Measurements from ENCODE around the gene TMCO1. TPM values are rescaled to one million over a fixed set of nuclear protein-coding genes. Genes with fewer than 3 reads are reported as not detected.
"Not testable (repeated sequence)": the region's sequence is repeated elsewhere in the genome, so short reads cannot be mapped to it uniquely, and the experiment has no call there.

Gene TMCO1
- total and polyA plus RNA-seq, 2 experiments from 2014 or later, result 134 to 205 TPM

- Histone ChIP-seq H3K27me3 (no peaks in the 10 kb centered on the region), H2AFZ (no peak overlapping the region), H3K9me3 (ENCODE audit: low read depth) (no peaks in the 10 kb centered on the region), H3K27ac (no peak overlapping the region), H3K9me2 (replicated peaks; ENCODE audit: insufficient read depth) (no peaks in the 10 kb centered on the region), H3K4me3 (no peak overlapping the region), H3K36me3 (replicated peaks; ENCODE audit: insufficient read depth, low read depth) (no peaks in the 10 kb centered on the region), H3K4me2 (no peak overlapping the region), H3K4me1 (ENCODE audit: insufficient read depth) (no peaks in the 10 kb centered on the region), H4K20me1 (ENCODE audit: insufficient read depth, poor library complexity, severe bottlenecking) (no peaks in the 10 kb centered on the region), H3K79me2 (peaks cover 14% of the 10 kb centered on the region)
- DNase-seq (ENCODE audit: low spot score), result no peak
- TF ChIP-seq EZH2phosphoT487 (IDR thresholded peaks at IDR 0.05; ENCODE audit: low read depth, severe bottlenecking, unreplicated experiment) (no peak), EZH2 (IDR thresholded peaks at IDR 0.05; ENCODE audit: borderline replicate concordance) (no peak)
- TF ChIP-seq, protein P1, sequence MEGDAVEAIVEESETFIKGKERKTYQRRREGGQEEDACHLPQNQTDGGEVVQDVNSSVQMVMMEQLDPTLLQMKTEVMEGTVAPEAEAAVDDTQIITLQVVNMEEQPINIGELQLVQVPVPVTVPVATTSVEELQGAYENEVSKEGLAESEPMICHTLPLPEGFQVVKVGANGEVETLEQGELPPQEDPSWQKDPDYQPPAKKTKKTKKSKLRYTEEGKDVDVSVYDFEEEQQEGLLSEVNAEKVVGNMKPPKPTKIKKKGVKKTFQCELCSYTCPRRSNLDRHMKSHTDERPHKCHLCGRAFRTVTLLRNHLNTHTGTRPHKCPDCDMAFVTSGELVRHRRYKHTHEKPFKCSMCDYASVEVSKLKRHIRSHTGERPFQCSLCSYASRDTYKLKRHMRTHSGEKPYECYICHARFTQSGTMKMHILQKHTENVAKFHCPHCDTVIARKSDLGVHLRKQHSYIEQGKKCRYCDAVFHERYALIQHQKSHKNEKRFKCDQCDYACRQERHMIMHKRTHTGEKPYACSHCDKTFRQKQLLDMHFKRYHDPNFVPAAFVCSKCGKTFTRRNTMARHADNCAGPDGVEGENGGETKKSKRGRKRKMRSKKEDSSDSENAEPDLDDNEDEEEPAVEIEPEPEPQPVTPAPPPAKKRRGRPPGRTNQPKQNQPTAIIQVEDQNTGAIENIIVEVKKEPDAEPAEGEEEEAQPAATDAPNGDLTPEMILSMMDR (IDR thresholded peaks at IDR 0.05; ENCODE audit: poor library complexity), result no peak
These were observed 14.7 kb downstream of the TMCO1 start for GRCh38 chr1:165753934-165754333.

DNA sequence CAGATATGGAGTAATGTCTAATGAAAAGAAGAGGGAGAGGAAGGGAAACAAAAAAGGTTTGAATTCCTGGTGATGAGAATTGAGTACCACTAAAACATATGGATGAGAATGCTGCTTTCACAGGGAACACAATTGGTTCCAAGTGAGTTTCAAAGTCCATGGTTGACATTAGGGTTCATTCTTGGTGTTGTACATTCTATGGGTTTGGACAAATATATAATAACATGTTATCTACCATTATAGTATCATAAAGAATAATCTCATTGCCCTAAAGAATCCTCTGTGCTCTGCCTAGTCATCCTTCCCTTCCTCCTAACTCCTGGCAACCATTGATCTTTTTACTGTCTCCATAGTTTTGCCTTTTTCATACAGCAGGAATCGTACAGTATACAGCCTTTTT is 20.1 kb downstream of the TMCO1 start:
- Histone ChIP-seq H3K4me2 (peak overlapping the region; percentile 2), H3K36me3 (replicated peaks; ENCODE audit: insufficient read depth, low read depth) (no peaks in the 10 kb centered on the region), H4K20me1 (ENCODE audit: insufficient read depth, poor library complexity, severe bottlenecking) (no peaks in the 10 kb centered on the region), H3K27ac (no peak overlapping the region), H3K27me3 (no peaks in the 10 kb centered on the region), H2AFZ (no peak overlapping the region), H3K9me3 (ENCODE audit: low read depth) (no peaks in the 10 kb centered on the region), H3K79me2 (no peaks in the 10 kb centered on the region), H3K9me2 (replicated peaks; ENCODE audit: insufficient read depth) (peaks cover 3% of the 10 kb centered on the region), H3K4me1 (ENCODE audit: insufficient read depth) (no peaks in the 10 kb centered on the region), H3K4me3 (no peak overlapping the region)
- no peak for DNase-seq (ENCODE audit: low spot score)
- TF ChIP-seq, protein P1 (IDR thresholded peaks at IDR 0.05; ENCODE audit: poor library complexity), result no peak
- TF ChIP-seq EZH2phosphoT487 (IDR thresholded peaks at IDR 0.05; ENCODE audit: low read depth, severe bottlenecking, unreplicated experiment) (no peak), EZH2 (IDR thresholded peaks at IDR 0.05; ENCODE audit: borderline replicate concordance) (no peak)
- WGBS (ENCODE audit: low lambda C conversion rate, missing lambda C conversion rate), result 94% methylated on average over 1 of the region's 1 CpG

GRCh38 chr1:165747632-165748447 is 20.8 kb downstream of the TMCO1 start:
- Histone ChIP-seq H3K4me2 (peak overlapping the region; percentile 2), H3K27ac (peak overlapping the region; percentile 31), H3K79me2 (no peaks in the 10 kb centered on the region), H3K4me3 (no peak overlapping the region), H2AFZ (no peak overlapping the region), H4K20me1 (ENCODE audit: insufficient read depth, poor library complexity, severe bottlenecking) (no peaks in the 10 kb centered on the region), H3K4me1 (ENCODE audit: insufficient read depth) (no peaks in the 10 kb centered on the region), H3K27me3 (no peaks in the 10 kb centered on the region), H3K9me2 (replicated peaks; ENCODE audit: insufficient read depth) (peaks cover 3% of the 10 kb centered on the region), H3K36me3 (replicated peaks; ENCODE audit: insufficient read depth, low read depth) (no peaks in the 10 kb centered on the region), H3K9me3 (ENCODE audit: low read depth) (no peaks in the 10 kb centered on the region)
- peak; percentile 57 for DNase-seq (ENCODE audit: low spot score)
- WGBS (ENCODE audit: low lambda C conversion rate, missing lambda C conversion rate), result 76% methylated on average over 9 of the region's 9 CpGs
- TF ChIP-seq EZH2 (IDR thresholded peaks at IDR 0.05; ENCODE audit: borderline replicate concordance), result no peak
- no peak for TF ChIP-seq EZH2phosphoT487 (IDR thresholded peaks at IDR 0.05; ENCODE audit: low read depth, severe bottlenecking, unreplicated experiment)
- TF ChIP-seq, protein P1 (IDR thresholded peaks at IDR 0.05; ENCODE audit: poor library complexity), result no peak

GRCh38 chr1:165744913-165745312 is 23.8 kb downstream of the TMCO1 start:
- H3K9me2 ChIP-seq (replicated peaks; ENCODE audit: insufficient read depth); H4K20me1 ChIP-seq (ENCODE audit: insufficient read depth, poor library complexity, severe bottlenecking); DNase-seq (ENCODE audit: low spot score); H3K36me3 ChIP-seq (replicated peaks; ENCODE audit: insufficient read depth, low read depth); H3K27ac ChIP-seq; H3K27me3 ChIP-seq; H2AFZ ChIP-seq; H3K4me2 ChIP-seq; H3K4me3 ChIP-seq; H3K79me2 ChIP-seq; H3K9me3 ChIP-seq (ENCODE audit: low read depth); H3K4me1 ChIP-seq (ENCODE audit: insufficient read depth): not testable (repeated sequence)
- WGBS (ENCODE audit: low lambda C conversion rate, missing lambda C conversion rate), result 93% methylated on average over 1 of the region's 1 CpG

Measured in hepatocyte (in vitro differentiated cells).